Lung (tissue), 12 donors: ENCODE results near the gene DPY19L3. TPM values are rescaled to one million over a fixed set of nuclear protein-coding genes. Genes with fewer than 3 reads are reported as not detected.

ENCODE experiments used
- ATAC-seq: fragments of 200-7000 bp; cut with Tn5 transposase; one replicate; pipeline ENCODE4 v1.9.1; 2020; ENCODE audit warnings: moderate number of reproducible peaks; ENCODE audit not compliant: insufficient read depth, low FRiP score
- DNase-seq, 3 donors: peaks; one replicate each; pipeline ENCODE4 v3.0.0-alpha.2; 2013 to 2017
- H3K27ac ChIP-seq, 2 donors: one replicate each; pipeline ENCODE4 v1.5.1; 2013; ENCODE audit warnings: mild to moderate bottlenecking in 2 of 2, moderate library complexity in 2 of 2, control low read depth in 1 of 2, inconsistent platforms in 1 of 2, low read depth in 1 of 2, low read length in 1 of 2
- H3K27me3 ChIP-seq, 3 donors: one replicate each; pipeline ENCODE4 v1.5.1; 2013; ENCODE audit warnings: low read length in 2 of 3; ENCODE audit not compliant: control insufficient read depth in 3 of 3, insufficient read depth in 3 of 3
- H3K36me3 ChIP-seq, 4 donors: one replicate each; pipeline ENCODE4 v1.5.1; 2013; ENCODE audit warnings: low read length in 4 of 4, mild to moderate bottlenecking in 1 of 4, moderate library complexity in 1 of 4; ENCODE audit not compliant: control insufficient read depth in 4 of 4, insufficient read depth in 4 of 4
- H3K4me1 ChIP-seq, 5 donors: one replicate each; pipeline ENCODE4 v1.5.1; 2013; ENCODE audit warnings: low read length in 5 of 5, mild to moderate bottlenecking in 2 of 5, moderate library complexity in 1 of 5; ENCODE audit not compliant: control insufficient read depth in 5 of 5, insufficient read depth in 5 of 5
- H3K4me3 ChIP-seq: one replicate; pipeline ENCODE4 v1.5.1; 2013; ENCODE audit warnings: mild to moderate bottlenecking, control low read depth, moderate library complexity
- H3K9ac ChIP-seq, 2 donors: one replicate each; pipeline ENCODE4 v1.5.1; 2013; ENCODE audit warnings: low read length in 2 of 2, control low read depth in 1 of 2; ENCODE audit not compliant: insufficient read depth in 1 of 2
- H3K9me3 ChIP-seq, 4 donors: one replicate each; pipeline ENCODE4 v1.5.1; 2013; ENCODE audit warnings: low read length in 3 of 4, mild to moderate bottlenecking in 1 of 4, moderate library complexity in 1 of 4; ENCODE audit not compliant: control insufficient read depth in 4 of 4, insufficient read depth in 3 of 4
- WGBS, 2 donors: extraction: QIAGEN DNeasy Blood & Tissue Kit; methylation state at CpG; one replicate each; pipeline ENCODE4 v1.1.7; 2013; 5-methylcytosine and 5-hydroxymethylcytosine counted together
- polyA plus RNA-seq, 2 donors: library from polyadenylated mRNA; stranded (reverse); fragments of 200-250 nt; gene quantifications; one replicate each; pipeline ENCODE4 v1.2.1, GENCODE V29; 2013
- total RNA-seq, 2 donors: library from RNA; depleted of rRNA in 1 of 2; stranded (reverse); fragments of >200 nt in 1 of 2; gene quantifications; one replicate each; pipeline ENCODE4 v1.2.1, GENCODE V29; 2014 to 2021
- TF ChIP-seq, protein P1 (sequence below): IDR thresholded peaks from 2 replicates; pipeline ENCODE4 v1.5.1; 2012; ENCODE audit warnings: mild to moderate bottlenecking; ENCODE audit errors: control extremely low read depth, extremely low read depth
- donor health status: control.
- donor health status: control.
- donor health status: Bipolar disorder and iron deficiency.
- donor health status: healthy.
- donor health status: DM: yes; HTN: yes; CAD: no.

DPY19L3 gene
- total and polyA plus RNA-seq, 4 donors: 9.1 to 49.3 (median 27.3) TPM

DNA sequence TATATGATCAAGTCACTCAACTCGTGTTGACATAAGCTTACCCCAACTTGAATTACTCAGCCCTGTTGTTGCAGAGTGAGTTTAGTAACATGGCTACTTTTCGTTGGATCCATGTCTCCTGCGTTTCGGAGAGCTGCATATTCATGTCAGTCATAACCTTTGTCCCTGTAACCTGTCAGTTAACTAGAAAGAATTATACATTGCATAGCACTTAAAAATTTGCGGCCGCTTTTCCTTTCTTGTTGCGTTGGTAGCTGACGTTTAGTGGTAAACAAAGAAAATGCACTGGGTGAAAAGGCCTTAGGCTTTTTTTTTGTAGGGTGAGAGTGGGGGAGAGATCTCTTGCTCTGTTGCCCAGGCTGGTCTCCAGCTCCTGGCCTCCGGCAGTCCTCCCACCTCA, 46.0 kb upstream of the DPY19L3 start:
- H3K36me3 ChIP-seq: peaks cover 13 to 49% (median 32%) of the 10 kb centered on the region in 4 donors
- no peak overlapping the region for H3K9ac ChIP-seq
- ATAC-seq: no peak
- H3K4me1 ChIP-seq: peaks cover 0 to 4% (median 3%) of the 10 kb centered on the region in 5 donors
- H3K9me3 ChIP-seq: no peaks in the 10 kb centered on the region
- H3K27ac ChIP-seq: no peak overlapping the region
- no peak overlapping the region for H3K4me3 ChIP-seq
- no peaks in the 10 kb centered on the region for H3K27me3 ChIP-seq
- no peak for DNase-seq
- 94 to 96% methylated on average over 9 of the region's 9 CpGs for WGBS, 2 donors
- TF ChIP-seq, protein P1, sequence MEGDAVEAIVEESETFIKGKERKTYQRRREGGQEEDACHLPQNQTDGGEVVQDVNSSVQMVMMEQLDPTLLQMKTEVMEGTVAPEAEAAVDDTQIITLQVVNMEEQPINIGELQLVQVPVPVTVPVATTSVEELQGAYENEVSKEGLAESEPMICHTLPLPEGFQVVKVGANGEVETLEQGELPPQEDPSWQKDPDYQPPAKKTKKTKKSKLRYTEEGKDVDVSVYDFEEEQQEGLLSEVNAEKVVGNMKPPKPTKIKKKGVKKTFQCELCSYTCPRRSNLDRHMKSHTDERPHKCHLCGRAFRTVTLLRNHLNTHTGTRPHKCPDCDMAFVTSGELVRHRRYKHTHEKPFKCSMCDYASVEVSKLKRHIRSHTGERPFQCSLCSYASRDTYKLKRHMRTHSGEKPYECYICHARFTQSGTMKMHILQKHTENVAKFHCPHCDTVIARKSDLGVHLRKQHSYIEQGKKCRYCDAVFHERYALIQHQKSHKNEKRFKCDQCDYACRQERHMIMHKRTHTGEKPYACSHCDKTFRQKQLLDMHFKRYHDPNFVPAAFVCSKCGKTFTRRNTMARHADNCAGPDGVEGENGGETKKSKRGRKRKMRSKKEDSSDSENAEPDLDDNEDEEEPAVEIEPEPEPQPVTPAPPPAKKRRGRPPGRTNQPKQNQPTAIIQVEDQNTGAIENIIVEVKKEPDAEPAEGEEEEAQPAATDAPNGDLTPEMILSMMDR: no peak

DNA sequence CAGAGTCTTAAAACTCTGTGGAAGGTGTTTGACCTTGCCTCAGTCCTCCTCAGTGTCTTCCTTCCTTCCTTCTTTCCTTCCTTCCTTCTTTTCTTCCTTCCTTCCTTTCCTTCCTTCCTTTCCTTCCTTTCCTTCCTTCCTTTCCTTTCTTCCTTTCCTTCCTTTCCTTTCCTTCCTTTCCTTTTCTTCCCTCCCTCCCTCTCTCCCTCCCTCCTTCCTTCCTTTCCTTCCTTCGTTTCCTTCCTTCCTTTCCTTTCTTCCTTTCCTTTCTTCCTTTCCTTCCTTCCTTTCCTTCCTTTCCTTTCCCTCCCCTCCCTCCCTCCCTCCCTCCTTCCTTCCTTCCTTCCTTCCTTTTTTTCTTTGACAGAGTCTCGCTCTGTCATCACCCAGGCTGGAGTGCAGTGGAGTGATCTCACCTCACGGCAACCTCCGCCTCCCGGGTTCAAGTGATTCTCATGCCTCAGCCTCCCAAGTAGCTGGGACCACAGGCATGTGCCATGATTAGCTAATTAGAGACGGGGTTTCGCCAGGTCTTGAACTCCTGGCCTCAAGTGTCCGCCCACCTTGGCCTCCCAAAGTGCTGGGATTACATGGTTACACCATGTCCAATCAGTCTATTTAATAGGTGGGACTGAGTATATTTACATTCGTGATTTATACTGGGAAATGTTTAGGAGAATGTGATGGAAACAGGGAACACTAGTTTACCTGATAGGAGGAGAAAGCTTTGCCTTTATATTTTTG, 43.8 kb upstream of the DPY19L3 start:
- no peaks in the 10 kb centered on the region for H3K27me3 ChIP-seq
- TF ChIP-seq, protein P1: no peak
- H3K4me1 ChIP-seq: peaks cover 0 to 4% (median 3%) of the 10 kb centered on the region in 5 donors
- H3K9me3 ChIP-seq: no peaks in the 10 kb centered on the region
- H3K27ac ChIP-seq: peak overlapping the region in 1 of 2 donors; percentile 33
- WGBS, 2 donors: 74 to 85% methylated on average over 9 of the region's 9 CpGs
- ATAC-seq: no peak
- no peak overlapping the region for H3K9ac ChIP-seq
- H3K4me3 ChIP-seq: no peak overlapping the region
- no peak for DNase-seq
- H3K36me3 ChIP-seq: peaks cover 9 to 38% (median 24%) of the 10 kb centered on the region in 4 donors

DNA sequence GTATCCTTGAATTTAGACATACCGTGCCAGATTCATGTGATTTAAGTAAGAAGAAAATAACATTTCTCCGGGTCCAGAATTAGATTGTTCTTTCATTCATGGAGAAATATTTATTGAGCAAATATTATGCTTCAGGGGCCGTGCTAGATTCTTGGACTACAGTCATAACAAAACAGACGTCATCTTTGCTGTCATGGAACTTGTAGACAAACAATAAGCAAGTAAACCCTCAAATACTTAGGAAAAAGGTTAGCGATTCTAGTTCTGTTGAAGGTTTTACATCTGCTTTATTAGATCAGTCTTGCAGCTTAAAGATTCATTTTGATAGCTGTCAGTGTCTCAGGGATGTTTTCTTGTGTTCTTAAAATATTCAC, 43.3 kb upstream of the DPY19L3 start:
- H3K27me3 ChIP-seq: no peaks in the 10 kb centered on the region
- ATAC-seq: no peak

More for the DNA sequence above, 43.3 kb upstream of the DPY19L3 start:
- Histone ChIP-seq H3K4me1 (peaks cover 0 to 4% (median 3%) of the 10 kb centered on the region in 5 donors), H3K36me3 (peaks cover 9 to 35% (median 20%) of the 10 kb centered on the region in 4 donors), H3K9me3 (no peaks in the 10 kb centered on the region), H3K9ac (no peak overlapping the region), H3K27ac (no peak overlapping the region), H3K4me3 (no peak overlapping the region)
- DNase-seq: no peak
- 75 to 88% methylated on average over 5 of the region's 5 CpGs for WGBS, 2 donors
- TF ChIP-seq, protein P1: no peak
